GM23248 (cell line): ENCODE measurements around the gene PIAS2. TPM values are rescaled to one million over a fixed set of nuclear protein-coding genes. Genes with fewer than 3 reads are reported as not detected.

Experiments
- DNase-seq: peaks from one replicate; pipeline ENCODE4 v3.0.0-alpha.2; 2015
- H2AFZ ChIP-seq: fragments of 200-600 bp; sonication (generic); 2 replicates; pipeline ENCODE4 v1.6.1; 2016; ENCODE audit warnings: antibody characterized with exemption
- H3F3A ChIP-seq: fragments of 200-600 bp; sonication (generic); 2 replicates; pipeline ENCODE4 v1.6.1; 2016; ENCODE audit warnings: mild to moderate bottlenecking, antibody characterized with exemption, mixed run types; ENCODE audit not compliant: insufficient read depth
- H3K27ac ChIP-seq: fragments of 200-600 bp; sonication (generic); 2 replicates; pipeline ENCODE4 v1.5.1; 2016; ENCODE audit warnings: mild to moderate bottlenecking
- H3K27me3 ChIP-seq: fragments of 200-600 bp; sonication (generic); replicated peaks from 2 replicates; pipeline ENCODE4 v1.6.1; 2016; ENCODE audit warnings: mild to moderate bottlenecking; ENCODE audit not compliant: insufficient read depth
- H3K36me3 ChIP-seq: fragments of 200-600 bp; sonication (generic); 2 replicates; pipeline ENCODE4 v1.6.1; 2016; ENCODE audit warnings: low read depth, mild to moderate bottlenecking
- H3K4me1 ChIP-seq: fragments of 200-600 bp; sonication (generic); 2 replicates; pipeline ENCODE4 v1.6.1; 2016; ENCODE audit warnings: mild to moderate bottlenecking; ENCODE audit not compliant: insufficient read depth
- H3K4me2 ChIP-seq: fragments of 200-600 bp; sonication (generic); one replicate; pipeline ENCODE4 v1.6.1; 2016; ENCODE audit warnings: mild to moderate bottlenecking; ENCODE audit not compliant: unreplicated experiment
- H3K4me3 ChIP-seq: fragments of 200-600 bp; sonication (generic); 2 replicates; pipeline ENCODE4 v1.5.1; 2016; ENCODE audit warnings: mild to moderate bottlenecking
- H3K79me2 ChIP-seq: fragments of 200-600 bp; sonication (generic); 2 replicates; pipeline ENCODE4 v1.6.1; 2016; ENCODE audit warnings: mild to moderate bottlenecking; ENCODE audit not compliant: insufficient read depth
- H3K9ac ChIP-seq: fragments of 200-600 bp; sonication (generic); 2 replicates; pipeline ENCODE4 v1.6.1; 2016; ENCODE audit warnings: mild to moderate bottlenecking
- H3K9me2 ChIP-seq: fragments of 200-600 bp; sonication (generic); 2 replicates; pipeline ENCODE4 v1.6.1; 2016; ENCODE audit warnings: mixed run types, mild to moderate bottlenecking, moderate library complexity; ENCODE audit not compliant: insufficient read depth
- H3K9me3 ChIP-seq: fragments of 200-600 bp; sonication (generic); one replicate; pipeline ENCODE4 v1.6.1; 2017; ENCODE audit warnings: low read depth
- H4K20me1 ChIP-seq: fragments of 200-600 bp; sonication (generic); 2 replicates; pipeline ENCODE4 v1.6.0; 2016; ENCODE audit not compliant: insufficient read depth
- EZH2 ChIP-seq: fragments of 200-600 bp; sonication (generic); IDR thresholded peaks from 2 replicates; pipeline ENCODE4 v1.6.1; 2018; ENCODE audit warnings: antibody characterized with exemption, mild to moderate bottlenecking; ENCODE audit not compliant: insufficient read depth, poor library complexity, severe bottlenecking
- EZH2phosphoT487 ChIP-seq: fragments of 200-600 bp; sonication (generic); IDR thresholded peaks from 2 replicates; pipeline ENCODE4 v1.6.1; 2018; ENCODE audit warnings: antibody characterized with exemption, moderate library complexity, mild to moderate bottlenecking, low read depth; ENCODE audit not compliant: insufficient read depth
- WGBS, 2 experiments: methylation state at CpG; one replicate each; pipeline ENCODE4 v1.1.6; 2015 to 2017; ENCODE audit warnings: low lambda C conversion rate in 2 of 2, low coverage in 1 of 2; ENCODE audit errors: missing lambda C conversion rate in 2 of 2; 5-methylcytosine and 5-hydroxymethylcytosine counted together
- in situ Hi-C: fragments of 300-500 bp; cut with MboI; formaldehyde crosslinking; loops from 2 replicates; pipeline ENCODE4 v1.15.0; 2020
- polyA plus RNA-seq: library from polyadenylated mRNA; unstranded; fragments of >200 nt; fragmentation: Nextera tagmentation; extraction: Ambion mirVana; gene quantifications from 2 replicates; pipeline ENCODE4 v1.2.1, GENCODE V29; 2016
- total RNA-seq: library from RNA; depleted of rRNA; stranded (reverse); fragments of >200 nt; shearing (Covaris generic); gene quantifications from 2 replicates; pipeline ENCODE4 v1.2.3, GENCODE V29; 2014

The PIAS2 gene
- total and polyA plus RNA-seq, 2 experiments from 2014 or later: 21.3 to 23.0 TPM

DNA sequence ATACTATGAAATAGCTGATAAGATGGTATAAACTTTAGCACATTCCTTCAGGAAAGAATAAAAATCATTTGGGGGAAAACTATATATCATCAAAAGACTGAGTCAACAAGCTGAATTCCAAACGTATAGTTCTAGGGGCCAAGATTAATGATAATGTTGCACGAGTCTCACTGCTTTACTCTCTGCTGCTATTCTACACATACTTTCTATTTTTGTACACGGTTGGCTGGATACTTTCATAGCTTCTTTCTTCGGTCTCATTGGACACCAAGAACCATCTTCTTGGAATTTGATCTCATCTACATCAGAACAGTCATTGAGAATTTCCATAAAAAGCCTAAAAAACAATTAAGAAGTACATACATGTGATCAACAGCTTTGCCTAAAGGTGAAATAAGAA is 87.8 kb downstream of the PIAS2 start:
- H2AFZ ChIP-seq: no peak overlapping the region
- in situ Hi-C loops: no loop called here
- TF ChIP-seq EZH2 (no peak), EZH2phosphoT487 (no peak)
- H3K79me2 ChIP-seq: no peaks in the 10 kb centered on the region
- DNase-seq: no peak
- no peaks in the 10 kb centered on the region for H3K9me2 ChIP-seq
- H3K4me3 ChIP-seq: no peak overlapping the region
- H3F3A ChIP-seq: no peaks in the 10 kb centered on the region
- no peaks in the 10 kb centered on the region for H4K20me1 ChIP-seq
- H3K9me3 ChIP-seq: no peaks in the 10 kb centered on the region
- peaks cover 36% of the 10 kb centered on the region for H3K36me3 ChIP-seq
- no peak overlapping the region for H3K27ac ChIP-seq
- WGBS, 2 experiments: 95 to 97% methylated on average over 4 of the region's 4 CpGs
- H3K27me3 ChIP-seq: no peaks in the 10 kb centered on the region
- no peaks in the 10 kb centered on the region for H3K4me1 ChIP-seq
- no peak overlapping the region for H3K4me2 ChIP-seq
- H3K9ac ChIP-seq: no peak overlapping the region

DNA sequence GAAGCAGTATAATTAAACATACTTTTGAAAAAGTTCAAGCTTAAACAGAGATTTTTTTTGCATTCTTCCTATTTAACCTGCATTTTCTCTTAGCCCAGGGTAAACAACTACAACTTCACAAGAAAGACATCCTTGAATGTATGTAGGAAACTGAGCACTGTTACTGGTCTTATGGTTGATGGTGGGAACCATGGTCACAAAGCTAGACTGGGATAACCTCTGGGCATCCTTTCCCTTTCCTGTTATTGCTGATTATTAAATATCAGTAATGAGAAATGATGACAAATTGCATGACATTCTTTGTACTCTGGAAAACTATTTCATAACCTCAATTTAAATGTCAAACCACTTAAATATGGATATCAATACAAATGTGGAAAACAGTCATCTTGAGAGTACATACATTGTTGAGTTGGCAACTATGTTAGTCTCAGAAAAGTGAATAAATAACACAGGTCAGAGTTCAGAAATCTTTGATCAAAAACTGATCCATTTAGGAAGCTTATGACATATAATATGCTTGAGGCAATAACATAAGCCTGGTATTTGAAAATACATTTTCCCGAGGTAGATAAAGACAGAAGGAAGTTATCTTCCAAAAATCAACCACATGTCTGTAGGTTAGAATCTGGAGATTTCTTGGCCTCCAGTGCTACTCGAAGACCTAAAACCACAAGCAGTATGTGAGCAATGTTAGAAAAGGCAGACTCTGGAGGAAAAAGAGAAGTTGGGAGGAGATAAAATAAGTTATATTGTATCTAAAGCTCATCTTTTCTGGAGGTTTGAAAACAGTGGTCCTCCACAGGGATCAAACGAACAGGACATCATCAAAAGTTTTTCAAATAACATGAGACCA is 95.2 kb downstream of the PIAS2 start:
- Histone ChIP-seq H3K79me2 (peaks cover 5% of the 10 kb centered on the region; the same call in 1 of the 2 replicates), H4K20me1 (no peaks in the 10 kb centered on the region), H3K4me2 (no peak overlapping the region), H3F3A (no peaks in the 10 kb centered on the region), H3K9me3 (no peaks in the 10 kb centered on the region), H3K36me3 (peaks cover 18% of the 10 kb centered on the region), H3K4me3 (no peak overlapping the region), H2AFZ (no peak overlapping the region), H3K4me1 (no peaks in the 10 kb centered on the region), H3K27me3 (no peaks in the 10 kb centered on the region), H3K9ac (no peak overlapping the region), H3K27ac (no peak overlapping the region), H3K9me2 (no peaks in the 10 kb centered on the region)
- no peak for DNase-seq
- WGBS, 2 experiments: 96 to 97% methylated on average over 3 of the region's 3 CpGs
- in situ Hi-C loops: no loop called here
- TF ChIP-seq EZH2phosphoT487 (no peak), EZH2 (no peak)

DNA sequence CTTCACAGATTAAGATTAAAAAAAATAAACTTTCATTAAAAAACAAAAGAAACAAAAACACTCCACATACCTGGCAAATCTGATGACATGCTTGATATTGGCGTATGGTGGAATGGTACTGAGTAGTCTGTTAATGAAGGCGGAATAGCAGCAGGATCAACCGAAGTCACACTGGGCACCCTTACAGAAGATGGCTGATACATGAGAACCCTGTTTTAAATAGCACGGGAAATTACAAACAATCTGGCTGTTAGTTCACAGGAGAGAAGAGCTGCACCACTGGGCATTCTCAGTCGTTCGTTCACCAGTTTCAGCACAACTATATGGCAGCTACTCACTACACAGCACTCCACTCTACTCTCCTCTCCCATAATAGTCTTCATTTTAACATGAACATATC is 96.4 kb downstream of the PIAS2 start:
- Histone ChIP-seq H3K79me2 (peaks cover 5% of the 10 kb centered on the region; the same call in 1 of the 2 replicates), H3K27me3 (no peaks in the 10 kb centered on the region), H4K20me1 (no peaks in the 10 kb centered on the region), H3K4me2 (no peak overlapping the region), H3K9ac (no peak overlapping the region), H3F3A (no peaks in the 10 kb centered on the region), H3K9me2 (no peaks in the 10 kb centered on the region), H3K27ac (no peak overlapping the region), H3K36me3 (peaks cover 8% of the 10 kb centered on the region; the same call in 1 of the 2 replicates), H3K4me3 (no peak overlapping the region), H2AFZ (no peak overlapping the region), H3K9me3 (no peaks in the 10 kb centered on the region), H3K4me1 (no peaks in the 10 kb centered on the region)
- 96 to 97% methylated on average over 6 of the region's 6 CpGs for WGBS, 2 experiments
- in situ Hi-C loops: no loop called here
- no peak for DNase-seq
- TF ChIP-seq EZH2 (no peak), EZH2phosphoT487 (no peak)

DNA sequence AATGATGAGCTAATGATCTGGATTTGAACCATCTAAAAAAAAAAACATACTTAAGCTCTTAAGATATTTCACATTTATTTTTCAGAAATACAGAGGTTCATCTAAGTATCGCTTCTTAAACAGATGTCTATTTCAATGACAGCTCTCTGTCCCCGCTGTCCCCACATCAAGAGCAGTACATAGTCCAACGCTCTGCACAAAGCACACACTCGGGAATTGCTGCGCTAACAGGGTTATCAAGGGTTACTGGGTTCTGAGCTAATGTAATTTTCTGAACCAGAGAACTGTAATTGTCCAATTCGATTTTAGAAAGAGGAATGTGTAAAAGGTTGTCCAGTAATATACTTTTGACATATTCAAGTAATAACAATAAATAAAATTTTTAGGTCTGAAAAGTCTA is 101.6 kb downstream of the PIAS2 start:
- no peak overlapping the region for H3K27ac ChIP-seq
- TF ChIP-seq EZH2phosphoT487 (no peak), EZH2 (no peak)
- H3K4me2 ChIP-seq: no peak overlapping the region
- no peaks in the 10 kb centered on the region for H4K20me1 ChIP-seq
- H3K9me3 ChIP-seq: no peaks in the 10 kb centered on the region
- no peaks in the 10 kb centered on the region for H3K4me1 ChIP-seq
- WGBS, 2 experiments: 90 to 92% methylated on average over 6 of the region's 6 CpGs
- no peaks in the 10 kb centered on the region for H3K27me3 ChIP-seq
- no peak overlapping the region for H3K4me3 ChIP-seq
- no peaks in the 10 kb centered on the region for H3F3A ChIP-seq
- H3K9me2 ChIP-seq: no peaks in the 10 kb centered on the region
- H2AFZ ChIP-seq: no peak overlapping the region
- no peak overlapping the region for H3K9ac ChIP-seq
- no peaks in the 10 kb centered on the region for H3K79me2 ChIP-seq
- no peak for DNase-seq
- peaks cover 4% of the 10 kb centered on the region; the same call in 1 of the 2 replicates for H3K36me3 ChIP-seq
- in situ Hi-C loops: no loop called here
